Uterus (tissue), 2 donors: ENCODE results near the gene KRT72.

Source experiments
- POLR2A ChIP-seq, 2 donors: fragments of 450-650 bp; IDR thresholded peaks; one replicate each; pipeline ENCODE4 v1.6.1; 2016; ENCODE audit warnings: antibody characterized with exemption in 2 of 2, mild to moderate bottlenecking in 1 of 2, moderate library complexity in 1 of 2
- TF ChIP-seq, protein P1 (sequence below), 4 experiments: fragments of 200-600 bp in 2 of 4; fragments of 450-650 bp in 2 of 4; sonication (generic) in 2 of 4; IDR thresholded peaks; one replicate each; pipeline ENCODE4 v1.5.1; 2016 to 2019; ENCODE audit warnings: antibody characterized with exemption in 4 of 4, mild to moderate bottlenecking in 2 of 4, moderate library complexity in 1 of 4

DNA sequence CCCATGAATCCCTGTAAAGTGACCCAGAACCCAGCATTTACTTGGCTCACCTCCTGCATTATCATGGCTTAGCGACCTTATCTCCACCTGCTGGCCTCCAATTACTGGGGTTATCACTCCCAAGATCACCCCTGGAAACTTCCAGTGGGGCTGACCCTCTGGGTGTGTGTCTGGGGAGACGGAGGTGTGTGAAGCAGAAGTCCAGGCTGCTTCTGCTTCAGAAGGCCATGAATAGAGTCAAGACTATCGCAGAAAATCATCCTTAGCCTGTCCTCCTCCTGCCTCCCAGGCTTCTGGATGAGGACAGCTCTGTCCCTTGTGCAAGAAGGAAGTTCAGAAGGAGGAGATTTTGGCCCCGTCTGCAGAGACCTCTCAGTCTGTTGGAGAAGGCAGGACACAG lies 408 bp upstream of the KRT72 start:
- TF ChIP-seq, protein P1, sequence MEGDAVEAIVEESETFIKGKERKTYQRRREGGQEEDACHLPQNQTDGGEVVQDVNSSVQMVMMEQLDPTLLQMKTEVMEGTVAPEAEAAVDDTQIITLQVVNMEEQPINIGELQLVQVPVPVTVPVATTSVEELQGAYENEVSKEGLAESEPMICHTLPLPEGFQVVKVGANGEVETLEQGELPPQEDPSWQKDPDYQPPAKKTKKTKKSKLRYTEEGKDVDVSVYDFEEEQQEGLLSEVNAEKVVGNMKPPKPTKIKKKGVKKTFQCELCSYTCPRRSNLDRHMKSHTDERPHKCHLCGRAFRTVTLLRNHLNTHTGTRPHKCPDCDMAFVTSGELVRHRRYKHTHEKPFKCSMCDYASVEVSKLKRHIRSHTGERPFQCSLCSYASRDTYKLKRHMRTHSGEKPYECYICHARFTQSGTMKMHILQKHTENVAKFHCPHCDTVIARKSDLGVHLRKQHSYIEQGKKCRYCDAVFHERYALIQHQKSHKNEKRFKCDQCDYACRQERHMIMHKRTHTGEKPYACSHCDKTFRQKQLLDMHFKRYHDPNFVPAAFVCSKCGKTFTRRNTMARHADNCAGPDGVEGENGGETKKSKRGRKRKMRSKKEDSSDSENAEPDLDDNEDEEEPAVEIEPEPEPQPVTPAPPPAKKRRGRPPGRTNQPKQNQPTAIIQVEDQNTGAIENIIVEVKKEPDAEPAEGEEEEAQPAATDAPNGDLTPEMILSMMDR (IDR thresholded peaks at IDR 0.05), result no peak
- TF ChIP-seq POLR2A (IDR thresholded peaks at IDR 0.05), result no peak
